Activated T-cell treated with anti-CD3 and anti-CD28 coated beads, Interleukin-2, amount 50 U/mL, for 24 hours (primary cell): Measurements from ENCODE around the gene RPS6KA4.

Experiments
- DNase-seq: peaks from one replicate; pipeline ENCODE4 v3.0.0-alpha.2; 2020
- H3K27ac Mint-ChIP-seq: 2 replicates; pipeline ENCODE4 v1.8.0; 2020; ENCODE audit warnings: mild to moderate bottlenecking, mixed read lengths
- H3K27me3 Mint-ChIP-seq: 2 replicates; pipeline ENCODE4 v1.8.0; 2020; ENCODE audit warnings: mixed read lengths
- H3K36me3 Mint-ChIP-seq: 2 replicates; pipeline ENCODE4 v1.8.0; 2020; ENCODE audit warnings: low read depth, mixed read lengths
- H3K4me1 Mint-ChIP-seq: 2 replicates; pipeline ENCODE4 v1.8.0; 2020; ENCODE audit warnings: low read depth, mixed read lengths
- H3K4me3 Mint-ChIP-seq: 2 replicates; pipeline ENCODE4 v1.8.0; 2020; ENCODE audit warnings: mild to moderate bottlenecking, moderate library complexity, mixed read lengths
- H3K9me3 Mint-ChIP-seq: 2 replicates; pipeline ENCODE4 v1.8.0; 2020; ENCODE audit warnings: mixed read lengths

Gene RPS6KA4

DNA sequence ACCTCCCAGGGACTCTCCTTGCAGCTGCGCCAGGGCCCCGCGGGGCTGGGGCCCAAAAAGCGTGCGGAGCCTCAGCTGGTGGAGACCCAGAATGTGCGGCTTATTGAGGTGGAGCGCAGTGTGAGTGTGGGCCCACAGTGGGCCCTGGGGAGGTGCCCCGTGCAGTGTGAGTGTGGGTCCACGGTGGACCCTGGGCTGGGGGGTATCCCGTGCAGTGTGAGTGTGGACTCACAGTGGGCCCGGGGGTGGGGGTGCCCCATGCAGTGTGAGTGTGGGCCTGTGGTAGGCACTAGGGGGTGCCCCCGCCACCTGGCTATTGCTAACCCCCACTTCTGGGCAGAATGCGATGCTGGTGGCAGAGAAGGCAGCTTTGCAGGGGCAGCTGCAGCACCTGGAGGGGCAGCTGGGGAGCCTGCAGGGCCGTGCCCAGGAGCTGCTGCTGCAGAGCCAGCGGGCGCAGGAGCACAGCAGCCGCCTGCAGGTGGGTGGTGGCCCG, 7.8 kb upstream of the RPS6KA4 start:
- peaks cover 55% of the 10 kb centered on the region for H3K36me3 Mint-ChIP-seq
- H3K4me1 Mint-ChIP-seq: peaks cover 5% of the 10 kb centered on the region
- H3K9me3 Mint-ChIP-seq: no peaks in the 10 kb centered on the region
- no peaks in the 10 kb centered on the region for H3K27me3 Mint-ChIP-seq
- H3K27ac Mint-ChIP-seq: no peak overlapping the region
- DNase-seq: no peak
- H3K4me3 Mint-ChIP-seq: no peak overlapping the region

DNA sequence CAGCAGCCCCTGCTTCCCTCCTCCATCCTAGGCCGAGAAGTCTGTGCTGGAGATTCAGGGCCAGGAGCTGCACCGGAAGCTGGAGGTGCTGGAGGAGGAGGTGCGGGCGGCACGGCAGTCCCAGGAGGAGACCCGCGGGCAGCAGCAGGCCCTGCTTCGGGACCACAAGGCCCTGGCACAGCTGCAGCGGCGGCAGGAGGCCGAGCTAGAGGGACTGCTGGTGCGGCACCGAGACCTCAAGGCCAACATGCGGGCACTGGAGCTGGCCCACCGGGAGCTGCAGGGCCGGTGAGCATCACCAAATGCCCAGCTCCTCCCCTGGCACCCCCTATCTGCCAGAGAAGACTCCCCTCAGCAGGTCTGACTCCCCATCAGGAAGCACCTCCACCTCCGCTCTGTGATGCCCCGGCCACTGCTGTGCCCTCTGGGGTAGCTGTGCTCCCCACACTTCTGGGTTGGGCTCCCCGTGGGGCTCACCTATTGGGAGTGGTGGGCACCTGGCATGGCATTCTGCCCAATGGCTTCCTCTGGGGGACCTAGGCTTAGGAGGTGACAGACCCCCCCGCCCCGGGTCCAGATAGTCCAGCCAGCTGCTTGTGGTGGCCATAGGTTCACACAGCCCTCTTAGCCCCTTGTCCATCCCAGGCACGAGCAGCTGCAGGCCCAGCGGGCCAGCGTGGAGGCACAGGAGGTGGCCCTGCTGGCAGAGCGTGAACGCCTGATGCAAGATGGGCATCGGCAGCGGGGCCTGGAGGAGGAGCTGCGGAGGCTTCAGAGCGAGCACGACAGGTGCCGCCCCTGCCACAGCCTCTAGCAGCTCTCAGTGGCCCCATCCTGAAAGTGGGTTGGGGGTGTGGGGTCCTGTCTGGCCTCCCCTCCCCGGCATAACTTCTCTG, 6.6 kb upstream of the RPS6KA4 start:
- DNase-seq: no peak
- Mint-ChIP-seq H3K27ac (no peak overlapping the region), H3K4me1 (peaks cover 5% of the 10 kb centered on the region), H3K4me3 (no peak overlapping the region), H3K36me3 (peaks cover 53% of the 10 kb centered on the region), H3K9me3 (no peaks in the 10 kb centered on the region), H3K27me3 (no peaks in the 10 kb centered on the region)

- Mint-ChIP-seq H3K4me1 (peaks cover 12% of the 10 kb centered on the region), H3K27ac (no peak overlapping the region), H3K36me3 (peaks cover 59% of the 10 kb centered on the region), H3K27me3 (no peaks in the 10 kb centered on the region), H3K9me3 (no peaks in the 10 kb centered on the region), H3K4me3 (no peak overlapping the region)
- DNase-seq: no peak
Measured at GRCh38 chr11:64352995-64353714, 5.8 kb upstream of the RPS6KA4 start.

- H3K27me3 Mint-ChIP-seq: no peaks in the 10 kb centered on the region
- H3K27ac Mint-ChIP-seq: no peak overlapping the region
- H3K36me3 Mint-ChIP-seq: peaks cover 54% of the 10 kb centered on the region
- H3K4me1 Mint-ChIP-seq: peaks cover 18% of the 10 kb centered on the region
- H3K4me3 Mint-ChIP-seq: no peak overlapping the region
- DNase-seq: no peak
- no peaks in the 10 kb centered on the region for H3K9me3 Mint-ChIP-seq
Measured at GRCh38 chr11:64353715-64354506, 5.1 kb upstream of the RPS6KA4 start.

GRCh38 chr11:64355078-64355940, 3.7 kb upstream of the RPS6KA4 start:
- Mint-ChIP-seq H3K27me3 (no peaks in the 10 kb centered on the region), H3K9me3 (no peaks in the 10 kb centered on the region), H3K4me3 (no peak overlapping the region), H3K4me1 (peaks cover 27% of the 10 kb centered on the region), H3K27ac (no peak overlapping the region), H3K36me3 (peaks cover 54% of the 10 kb centered on the region)
- peak; percentile 67 for DNase-seq

GRCh38 chr11:64356498-64357411, 2.2 kb upstream of the RPS6KA4 start:
- Mint-ChIP-seq H3K9me3 (no peaks in the 10 kb centered on the region), H3K27me3 (no peaks in the 10 kb centered on the region), H3K4me1 (peaks cover 39% of the 10 kb centered on the region), H3K4me3 (peak overlapping the region; percentile 23), H3K36me3 (peaks cover 58% of the 10 kb centered on the region), H3K27ac (peak overlapping the region; percentile 72)
- DNase-seq: no peak

- Mint-ChIP-seq H3K36me3 (peaks cover 62% of the 10 kb centered on the region), H3K9me3 (no peaks in the 10 kb centered on the region), H3K27ac (peak overlapping the region; percentile 90), H3K4me3 (peak overlapping the region; percentile 75), H3K27me3 (no peaks in the 10 kb centered on the region), H3K4me1 (peaks cover 46% of the 10 kb centered on the region)
- DNase-seq: no peak
Measured at GRCh38 chr11:64357446-64357845, 1.5 kb upstream of the RPS6KA4 start.

DNA sequence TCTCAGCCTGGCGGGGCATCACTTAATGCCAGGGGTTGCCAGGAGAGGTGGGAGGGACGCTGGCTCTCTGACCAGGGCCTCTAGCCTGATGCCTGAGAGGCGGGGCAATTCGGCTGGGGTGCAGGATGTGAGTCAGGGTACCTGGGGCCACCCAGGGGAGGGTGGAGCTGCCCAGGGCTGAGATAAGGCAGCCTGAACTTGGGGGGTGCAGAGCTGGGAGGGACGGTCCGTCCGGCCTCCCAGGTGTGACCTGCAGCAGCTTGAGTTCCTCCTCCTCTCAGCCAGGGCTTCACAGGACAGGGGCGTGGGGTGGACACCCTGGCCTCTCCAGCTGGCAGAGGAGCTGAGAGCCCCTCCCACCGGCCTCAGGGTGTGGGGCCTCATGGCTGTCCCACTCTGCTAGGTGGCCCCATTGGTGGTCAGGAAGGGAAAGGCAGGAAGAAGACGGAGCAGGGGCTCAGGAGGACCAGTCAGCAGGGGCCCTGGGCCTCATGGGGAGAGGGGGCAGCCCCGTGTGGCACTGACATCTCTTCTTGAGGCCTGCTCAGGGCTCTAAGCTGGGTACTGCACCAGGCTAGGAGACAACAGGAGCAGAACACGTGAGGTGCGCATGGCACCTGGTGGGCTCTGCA, 942 bp upstream of the RPS6KA4 start:
- no peaks in the 10 kb centered on the region for H3K27me3 Mint-ChIP-seq
- peak overlapping the region; percentile 75 for H3K4me3 Mint-ChIP-seq
- DNase-seq: peak; percentile 79
- peaks cover 66% of the 10 kb centered on the region for H3K36me3 Mint-ChIP-seq
- peaks cover 46% of the 10 kb centered on the region for H3K4me1 Mint-ChIP-seq
- peak overlapping the region; percentile 90 for H3K27ac Mint-ChIP-seq
- H3K9me3 Mint-ChIP-seq: no peaks in the 10 kb centered on the region

GRCh38 chr11:64358536-64358906, 441 bp upstream of the RPS6KA4 start:
- Mint-ChIP-seq H3K27me3 (no peaks in the 10 kb centered on the region), H3K36me3 (peaks cover 66% of the 10 kb centered on the region), H3K27ac (peak overlapping the region; percentile 90), H3K9me3 (no peaks in the 10 kb centered on the region), H3K4me3 (peak overlapping the region; percentile 75), H3K4me1 (peaks cover 46% of the 10 kb centered on the region)
- no peak for DNase-seq

DNA sequence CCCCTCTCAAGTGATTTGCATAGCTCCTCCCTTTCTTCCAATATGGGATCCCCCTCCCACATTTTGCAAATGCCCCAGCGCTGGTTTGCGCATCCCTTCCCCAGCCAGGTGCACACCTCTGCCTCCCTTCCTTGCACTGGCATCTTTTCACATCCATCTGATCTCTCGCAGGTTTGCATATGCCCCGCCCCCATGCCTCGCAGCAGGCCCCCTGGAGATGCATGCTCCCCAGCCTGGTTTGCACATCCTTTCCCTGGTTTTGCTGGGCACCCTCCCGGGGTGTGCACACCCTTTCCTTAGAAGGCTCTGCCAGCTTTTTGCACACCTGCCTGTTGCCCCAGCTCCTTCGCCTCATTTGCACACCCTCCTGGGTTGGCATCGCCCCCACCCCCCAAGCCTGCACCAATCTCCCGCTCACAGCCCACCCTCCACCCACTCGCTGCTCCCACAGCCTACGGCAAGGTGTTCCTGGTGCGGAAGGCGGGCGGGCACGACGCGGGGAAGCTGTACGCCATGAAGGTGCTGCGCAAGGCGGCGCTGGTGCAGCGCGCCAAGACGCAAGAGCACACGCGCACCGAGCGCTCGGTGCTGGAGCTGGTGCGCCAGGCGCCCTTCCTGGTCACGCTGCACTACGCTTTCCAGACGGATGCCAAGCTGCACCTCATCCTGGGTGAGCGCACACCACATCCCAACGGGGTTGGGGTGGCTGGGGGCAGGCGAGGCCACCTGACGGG, 917 bp downstream of the RPS6KA4 start:
- no peaks in the 10 kb centered on the region for H3K9me3 Mint-ChIP-seq
- peaks cover 46% of the 10 kb centered on the region for H3K4me1 Mint-ChIP-seq
- DNase-seq: peak; percentile 58
- peaks cover 74% of the 10 kb centered on the region for H3K36me3 Mint-ChIP-seq
- H3K27ac Mint-ChIP-seq: peak overlapping the region; percentile 79
- H3K27me3 Mint-ChIP-seq: no peaks in the 10 kb centered on the region
- peak overlapping the region; percentile 83 for H3K4me3 Mint-ChIP-seq

DNA sequence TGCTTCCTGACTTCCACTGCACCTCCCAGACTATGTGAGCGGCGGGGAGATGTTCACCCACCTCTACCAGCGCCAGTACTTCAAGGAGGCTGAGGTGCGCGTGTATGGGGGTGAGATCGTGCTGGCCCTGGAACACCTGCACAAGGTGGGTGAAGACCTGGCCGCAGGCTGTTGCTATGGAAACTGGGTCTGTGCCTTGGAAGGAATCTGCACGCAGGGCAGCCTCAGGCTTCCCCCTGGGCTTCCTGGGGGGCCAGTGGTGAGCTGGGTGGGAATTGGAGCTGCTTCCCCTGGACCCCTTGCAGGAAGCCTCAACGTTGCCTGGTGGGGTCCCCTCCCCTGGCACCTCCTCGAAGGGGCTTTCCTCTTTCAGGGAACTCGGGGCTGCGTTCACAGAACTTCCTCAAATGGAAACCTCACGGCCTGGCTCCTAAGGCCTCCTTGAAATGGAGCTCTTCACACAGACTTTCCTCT, 1.5 kb downstream of the RPS6KA4 start:
- H3K27me3 Mint-ChIP-seq: no peaks in the 10 kb centered on the region
- DNase-seq: no peak
- H3K4me1 Mint-ChIP-seq: peaks cover 46% of the 10 kb centered on the region
- H3K36me3 Mint-ChIP-seq: peaks cover 75% of the 10 kb centered on the region
- no peak overlapping the region for H3K27ac Mint-ChIP-seq
- H3K4me3 Mint-ChIP-seq: peak overlapping the region; percentile 83
- H3K9me3 Mint-ChIP-seq: no peaks in the 10 kb centered on the region

DNA sequence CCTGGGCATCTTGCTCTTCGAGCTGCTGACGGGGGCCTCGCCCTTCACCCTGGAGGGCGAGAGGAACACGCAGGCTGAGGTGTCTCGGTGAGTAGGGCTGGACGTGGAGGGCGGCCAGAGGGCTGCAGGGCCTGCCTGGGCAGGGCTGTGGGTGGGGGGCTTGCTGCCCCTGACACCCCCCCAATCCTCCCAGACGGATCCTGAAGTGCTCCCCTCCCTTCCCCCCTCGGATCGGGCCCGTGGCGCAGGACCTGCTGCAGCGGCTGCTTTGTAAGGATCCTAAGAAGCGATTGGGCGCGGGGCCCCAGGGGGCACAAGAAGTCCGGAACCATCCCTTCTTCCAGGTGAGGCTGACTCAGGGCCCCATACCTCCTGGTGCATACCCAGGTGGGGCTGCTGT, 2.7 kb downstream of the RPS6KA4 start:
- H3K27ac Mint-ChIP-seq: no peak overlapping the region
- no peaks in the 10 kb centered on the region for H3K27me3 Mint-ChIP-seq
- H3K4me1 Mint-ChIP-seq: peaks cover 42% of the 10 kb centered on the region
- peaks cover 79% of the 10 kb centered on the region for H3K36me3 Mint-ChIP-seq
- H3K9me3 Mint-ChIP-seq: no peaks in the 10 kb centered on the region
- DNase-seq: no peak
- peak overlapping the region; percentile 4 for H3K4me3 Mint-ChIP-seq
